H1 (cell line): Measurements from ENCODE around the gene TSC22D4. TPM values are rescaled to one million over a fixed set of nuclear protein-coding genes. Genes with fewer than 3 reads are reported as not detected.

Experiments used
- polyA plus RNA-seq, 7 experiments: library from polyadenylated mRNA; depleted of rRNA in 3 of 7; stranded (reverse) in 5 of 7; unstranded in 2 of 7; fragments of >200 nt in 5 of 7; fragments of 200-250 nt in 2 of 7; gene quantifications; 1 replicate in 5 of 7; 2 replicates in 1 of 7; 4 replicates in 1 of 7; pipeline versions ENCODE4 v1.2.1 to v1.2.3, GENCODE V29; 2011 to 2013; ENCODE audit warnings: missing spikeins in 2 of 7, mixed read lengths in 2 of 7
- total RNA-seq: library from RNA; stranded (reverse); fragmentation: NEBNext Ultra II Directional; extraction: Animal tissue kit (Norgen Biotek cat#: 25700); gene quantifications from 2 replicates; pipeline ENCODE4 v1.2.1, GENCODE V29; 2021

TSC22D4 gene
- total and polyA plus RNA-seq, 2 of the 8 experiments (the other 6 are each of a cell fraction or from before 2014, with no cell fraction given), result 13.2 to 20.3 TPM

Other genes starting within 250 kb of the TSC22D4 start
- gene SPDYE3, start 171.5 kb downstream of the TSC22D4 start, total RNA-seq, result not detected in 2 replicates
- gene SPDYE3, start 171.5 kb downstream of the TSC22D4 start, polyA plus RNA-seq (2011; rRNA removed), result not detected in 2 replicates
- 32.2 and 34.4 TPM in 2 replicates for gene PILRB, start 121.1 kb downstream of the TSC22D4 start, total RNA-seq
- 49.9 and 66.4 TPM in 2 replicates for gene PILRB, start 121.1 kb downstream of the TSC22D4 start, polyA plus RNA-seq (2011; rRNA removed)
- gene PILRA, start 105.7 kb downstream of the TSC22D4 start, total RNA-seq, result 7.3 and 7.6 TPM in 2 replicates
- 10.6 and 14.6 TPM in 2 replicates for gene PILRA, start 105.7 kb downstream of the TSC22D4 start, polyA plus RNA-seq (2011; rRNA removed)
- gene ZCWPW1, start 50.5 kb downstream of the TSC22D4 start, total RNA-seq, result 1.4 and 2.7 TPM in 2 replicates
- gene ZCWPW1, start 50.5 kb downstream of the TSC22D4 start, polyA plus RNA-seq (2011; rRNA removed), result 0.51 and 0.75 TPM in 2 replicates
- gene MEPCE, start 49.4 kb downstream of the TSC22D4 start, total RNA-seq, result 48.8 and 51.2 TPM in 2 replicates
- gene MEPCE, start 49.4 kb downstream of the TSC22D4 start, polyA plus RNA-seq (2011; rRNA removed), result 22.8 and 25.8 TPM in 2 replicates
- 53.8 and 58.2 TPM in 2 replicates for gene PPP1R35, start 42.7 kb downstream of the TSC22D4 start, total RNA-seq
- gene PPP1R35, start 42.7 kb downstream of the TSC22D4 start, polyA plus RNA-seq (2011; rRNA removed), result 52.3 and 78.4 TPM in 2 replicates
- gene SPACDR, start 15.0 kb downstream of the TSC22D4 start, total RNA-seq, result 0.33 TPM in 1 of 2 replicates, not detected in the other
- 0.26 and 0.31 TPM in 2 replicates for gene SPACDR, start 15.0 kb downstream of the TSC22D4 start, polyA plus RNA-seq (2011; rRNA removed)
- gene NYAP1, start 4.7 kb upstream of the TSC22D4 start, total RNA-seq, result 4.5 and 4.6 TPM in 2 replicates
- gene NYAP1, start 4.7 kb upstream of the TSC22D4 start, polyA plus RNA-seq (2011; rRNA removed), result 1.9 and 5.0 TPM in 2 replicates
- gene AGFG2, start 60.0 kb upstream of the TSC22D4 start, total RNA-seq, result 7.6 TPM in 2 replicates
- gene AGFG2, start 60.0 kb upstream of the TSC22D4 start, polyA plus RNA-seq (2011; rRNA removed), result 11.2 and 15.9 TPM in 2 replicates
- gene SAP25, start 94.7 kb upstream of the TSC22D4 start, total RNA-seq, result 5.4 and 5.8 TPM in 2 replicates
- gene SAP25, start 94.7 kb upstream of the TSC22D4 start, polyA plus RNA-seq (2011; rRNA removed), result 3.6 and 8.2 TPM in 2 replicates
- 34.5 and 36.6 TPM in 2 replicates for gene LRCH4, start 106.9 kb upstream of the TSC22D4 start, total RNA-seq
- 15.5 and 36.5 TPM in 2 replicates for gene LRCH4, start 106.9 kb upstream of the TSC22D4 start, polyA plus RNA-seq (2011; rRNA removed)
- 0.35 and 0.59 TPM in 2 replicates for gene FBXO24, start 107.1 kb upstream of the TSC22D4 start, total RNA-seq
- gene FBXO24, start 107.1 kb upstream of the TSC22D4 start, polyA plus RNA-seq (2011; rRNA removed), result 0.57 and 0.83 TPM in 2 replicates
- gene PCOLCE, start 123.1 kb upstream of the TSC22D4 start, total RNA-seq, result 69.2 and 70.6 TPM in 2 replicates
- gene PCOLCE, start 123.1 kb upstream of the TSC22D4 start, polyA plus RNA-seq (2011; rRNA removed), result 21.5 and 46.6 TPM in 2 replicates
- 19.3 and 20.7 TPM in 2 replicates for gene MOSPD3, start 133.3 kb upstream of the TSC22D4 start, total RNA-seq
- 21.4 and 45.7 TPM in 2 replicates for gene MOSPD3, start 133.3 kb upstream of the TSC22D4 start, polyA plus RNA-seq (2011; rRNA removed)
- 4.9 and 5.7 TPM in 2 replicates for gene TFR2, start 162.3 kb upstream of the TSC22D4 start, total RNA-seq
- gene TFR2, start 162.3 kb upstream of the TSC22D4 start, polyA plus RNA-seq (2011; rRNA removed), result 4.6 and 6.0 TPM in 2 replicates
- 1.7 and 2.1 TPM in 2 replicates for gene ACTL6B, start 177.2 kb upstream of the TSC22D4 start, total RNA-seq
- gene ACTL6B, start 177.2 kb upstream of the TSC22D4 start, polyA plus RNA-seq (2011; rRNA removed), result 4.5 and 4.6 TPM in 2 replicates
- 157 and 160 TPM in 2 replicates for gene GNB2, start 194.5 kb upstream of the TSC22D4 start, total RNA-seq
- 260 and 351 TPM in 2 replicates for gene GNB2, start 194.5 kb upstream of the TSC22D4 start, polyA plus RNA-seq (2011; rRNA removed)
- gene GIGYF1, start 215.0 kb upstream of the TSC22D4 start, total RNA-seq, result 95.0 and 99.3 TPM in 2 replicates
- gene GIGYF1, start 215.0 kb upstream of the TSC22D4 start, polyA plus RNA-seq (2011; rRNA removed), result 24.1 and 44.8 TPM in 2 replicates
- 92.5 and 96.7 TPM in 2 replicates for gene POP7, start 226.9 kb upstream of the TSC22D4 start, total RNA-seq
- 135 and 205 TPM in 2 replicates for gene POP7, start 226.9 kb upstream of the TSC22D4 start, polyA plus RNA-seq (2011; rRNA removed)
- gene EPO, start 241.3 kb upstream of the TSC22D4 start, total RNA-seq, result 0.48 and 0.95 TPM in 2 replicates
- gene EPO, start 241.3 kb upstream of the TSC22D4 start, polyA plus RNA-seq (2011; rRNA removed), result 0.42 and 0.67 TPM in 2 replicates